COLO668 (cell line): ENCODE data around the gene TNFRSF14.

Experiments used
- DNase-seq: peaks from one replicate; lab custom pipeline; 2025; ENCODE audit not compliant: unreplicated experiment; lab: John Stamatoyannopoulos, UW

TNFRSF14 gene

GRCh38 chr1:2611621-2612437 is 55.7 kb downstream of the TNFRSF14 start:
- DNase-seq, result peak; percentile 39

GRCh38 chr1:2612591-2613365 is 56.6 kb downstream of the TNFRSF14 start:
- DNase-seq, result no peak
